Type B pancreatic cell (in vitro differentiated cells): Measurements from ENCODE around the gene CDK7. TPM values are rescaled to one million over a fixed set of nuclear protein-coding genes. Genes with fewer than 3 reads are reported as not detected.

ENCODE experiments used
- DNase-seq: peaks from one replicate; pipeline ENCODE4 v3.0.0; 2021; ENCODE audit warnings: mixed read lengths; ENCODE audit not compliant: unreplicated experiment; ENCODE audit errors: extremely low spot score
- H3K27ac Mint-ChIP-seq: 2 replicates; pipeline ENCODE4 v1.8.0; 2021; ENCODE audit warnings: mild to moderate bottlenecking, mixed read lengths
- H3K27me3 Mint-ChIP-seq: 2 replicates; pipeline ENCODE4 v1.8.0; 2021; ENCODE audit warnings: mixed read lengths
- H3K36me3 Mint-ChIP-seq: 2 replicates; pipeline ENCODE4 v1.8.0; 2021; ENCODE audit warnings: mixed read lengths
- H3K4me1 Mint-ChIP-seq: one replicate; pipeline ENCODE4 v1.8.0; 2021; ENCODE audit warnings: mixed read lengths; ENCODE audit not compliant: unreplicated experiment
- H3K4me3 Mint-ChIP-seq: 2 replicates; pipeline ENCODE4 v1.8.0; 2021; ENCODE audit warnings: mild to moderate bottlenecking, mixed read lengths
- H3K9me3 Mint-ChIP-seq: 2 replicates; pipeline ENCODE4 v1.8.0; 2021; ENCODE audit warnings: mixed read lengths
- CTCF ChIP-seq: fragments of 200-600 bp; sonication (generic); conservative IDR thresholded peaks from 2 replicates; pipeline ENCODE4 v1.5.0; 2021; ENCODE audit warnings: antibody characterized with exemption, mild to moderate bottlenecking
- total RNA-seq: library from RNA; stranded (reverse); gene quantifications from 2 replicates; pipeline ENCODE4 v1.2.1, GENCODE V29; 2021; ENCODE audit warnings: low replicate concordance

CDK7 gene
- total RNA-seq, 1 donor from 2014 or later = 27.3 TPM

- no peak for TF ChIP-seq CTCF
- H3K36me3 Mint-ChIP-seq = peaks cover 5% of the 10 kb centered on the region
These were observed 73.4 kb downstream of the CDK7 start for GRCh38 chr5:69308046-69308553.

GRCh38 chr5:69309380-69309779 lies 74.7 kb downstream of the CDK7 start:
- Mint-ChIP-seq H3K9me3 (no peaks in the 10 kb centered on the region), H3K27me3 (no peaks in the 10 kb centered on the region), H3K4me1 (peaks cover 4% of the 10 kb centered on the region)

More at GRCh38 chr5:69308046-69308553, 73.4 kb downstream of the CDK7 start:
- DNase-seq = no peak
- no peaks in the 10 kb centered on the region for H3K9me3 Mint-ChIP-seq
- H3K4me1 Mint-ChIP-seq = peaks cover 4% of the 10 kb centered on the region
- no peaks in the 10 kb centered on the region for H3K27me3 Mint-ChIP-seq
- H3K4me3 Mint-ChIP-seq = no peak overlapping the region
- H3K27ac Mint-ChIP-seq = no peak overlapping the region

GRCh38 chr5:69312459-69313160 lies 77.9 kb downstream of the CDK7 start:
- Mint-ChIP-seq H3K4me1 (peaks cover 4% of the 10 kb centered on the region), H3K9me3 (no peaks in the 10 kb centered on the region), H3K36me3 (peaks cover 5% of the 10 kb centered on the region), H3K27ac (no peak overlapping the region), H3K27me3 (no peaks in the 10 kb centered on the region), H3K4me3 (no peak overlapping the region)
- DNase-seq = no peak
- no peak for TF ChIP-seq CTCF

More at GRCh38 chr5:69309380-69309779, 74.7 kb downstream of the CDK7 start:
- TF ChIP-seq CTCF = no peak
- DNase-seq = no peak
- Mint-ChIP-seq H3K36me3 (peaks cover 5% of the 10 kb centered on the region), H3K4me3 (no peak overlapping the region), H3K27ac (no peak overlapping the region)

GRCh38 chr5:69313428-69313827 lies 78.7 kb downstream of the CDK7 start:
- Mint-ChIP-seq H3K4me1 (peaks cover 4% of the 10 kb centered on the region), H3K36me3 (peaks cover 5% of the 10 kb centered on the region), H3K4me3 (no peak overlapping the region), H3K27me3 (no peaks in the 10 kb centered on the region), H3K9me3 (no peaks in the 10 kb centered on the region), H3K27ac (no peak overlapping the region)
- no peak for TF ChIP-seq CTCF
- DNase-seq = no peak

GRCh38 chr5:69315972-69316371 lies 81.3 kb downstream of the CDK7 start:
- peaks cover 4% of the 10 kb centered on the region for H3K4me1 Mint-ChIP-seq
- H3K4me3 Mint-ChIP-seq = no peak overlapping the region
- DNase-seq = no peak
- H3K27me3 Mint-ChIP-seq = no peaks in the 10 kb centered on the region
- no peaks in the 10 kb centered on the region for H3K36me3 Mint-ChIP-seq
- H3K27ac Mint-ChIP-seq = no peak overlapping the region
- no peaks in the 10 kb centered on the region for H3K9me3 Mint-ChIP-seq
- no peak for TF ChIP-seq CTCF
